Muscle of leg (tissue), 11 donors: ENCODE data around the gene TXNRD2. TPM values are rescaled to one million over a fixed set of nuclear protein-coding genes. Genes with fewer than 3 reads are reported as not detected.

Source experiments
- DNase-seq: peaks from one replicate; pipeline ENCODE4 v3.0.0; 2013
- H3K27ac ChIP-seq: one replicate; pipeline ENCODE4 v1.5.1; 2013; ENCODE audit warnings: mild to moderate bottlenecking, low read length, control low read depth
- H3K27me3 ChIP-seq: one replicate; pipeline ENCODE4 v1.6.1; 2013; ENCODE audit warnings: low read length; ENCODE audit not compliant: control insufficient read depth, insufficient read depth
- H3K36me3 ChIP-seq: one replicate; pipeline ENCODE4 v1.6.1; 2013; ENCODE audit warnings: low read length; ENCODE audit not compliant: control insufficient read depth, insufficient read depth
- H3K4me1 ChIP-seq: one replicate; pipeline ENCODE4 v1.6.1; 2013; ENCODE audit warnings: low read length; ENCODE audit not compliant: control insufficient read depth, insufficient read depth
- H3K4me3 ChIP-seq: one replicate; pipeline ENCODE4 v1.5.1; 2013; ENCODE audit warnings: low read length, control low read depth
- H3K9me3 ChIP-seq: replicated peaks from 2 replicates; pipeline ENCODE4 v1.6.1; 2013; ENCODE audit warnings: low read depth, low read length; ENCODE audit not compliant: control insufficient read depth
- WGBS: methylation state at CpG from one replicate; pipeline ENCODE4 v1.1.5; 2013; ENCODE audit warnings: missing lambda C conversion rate; ENCODE audit not compliant: insufficient coverage; 5-methylcytosine and 5-hydroxymethylcytosine counted together
- polyA plus RNA-seq, 8 donors: library from polyadenylated mRNA; unstranded; fragments of 120-200 nt; gene quantifications; one replicate each; pipeline versions ENCODE4 v1.2.1 to v1.2.3, GENCODE V29; 2013; ENCODE audit warnings: inconsistent platforms in 1 of 8, low replicate concordance in 1 of 8; ENCODE audit not compliant: insufficient read length in 8 of 8, insufficient read depth in 1 of 8
- total RNA-seq: library from RNA; stranded (reverse); fragments of 120-200 nt; gene quantifications from one replicate; pipeline ENCODE4 v1.2.4, GENCODE V29; 2013

Gene TXNRD2
- total and polyA plus RNA-seq, 9 donors = 14.1 to 21.5 (median 17.9) TPM

DNA sequence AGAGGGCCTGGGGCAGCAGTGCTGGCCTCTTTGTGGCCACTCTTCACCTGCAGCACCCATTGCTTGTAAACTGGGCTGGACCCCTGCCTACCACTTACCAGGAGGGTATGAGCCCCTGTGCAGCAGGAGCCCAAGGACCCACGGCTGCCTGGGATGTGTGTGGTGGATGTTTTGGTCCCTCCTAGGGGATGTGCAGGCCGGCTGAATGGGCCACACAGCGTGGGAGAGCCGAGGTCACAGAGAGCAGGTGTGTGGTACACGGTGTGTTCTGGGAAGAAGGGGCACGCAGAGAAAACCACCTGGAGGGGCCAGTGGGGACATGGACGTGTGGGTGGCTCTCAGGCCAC is 67.7 kb downstream of the TXNRD2 start:
- Histone ChIP-seq H3K4me1 (peaks cover 59% of the 10 kb centered on the region), H3K4me3 (no peak overlapping the region), H3K36me3 (peaks cover 5% of the 10 kb centered on the region), H3K9me3 (no peaks in the 10 kb centered on the region), H3K27me3 (no peaks in the 10 kb centered on the region), H3K27ac (peak overlapping the region; percentile 0)
- WGBS = 56% methylated on average over 7 of the region's 7 CpGs
- DNase-seq = no peak

DNA sequence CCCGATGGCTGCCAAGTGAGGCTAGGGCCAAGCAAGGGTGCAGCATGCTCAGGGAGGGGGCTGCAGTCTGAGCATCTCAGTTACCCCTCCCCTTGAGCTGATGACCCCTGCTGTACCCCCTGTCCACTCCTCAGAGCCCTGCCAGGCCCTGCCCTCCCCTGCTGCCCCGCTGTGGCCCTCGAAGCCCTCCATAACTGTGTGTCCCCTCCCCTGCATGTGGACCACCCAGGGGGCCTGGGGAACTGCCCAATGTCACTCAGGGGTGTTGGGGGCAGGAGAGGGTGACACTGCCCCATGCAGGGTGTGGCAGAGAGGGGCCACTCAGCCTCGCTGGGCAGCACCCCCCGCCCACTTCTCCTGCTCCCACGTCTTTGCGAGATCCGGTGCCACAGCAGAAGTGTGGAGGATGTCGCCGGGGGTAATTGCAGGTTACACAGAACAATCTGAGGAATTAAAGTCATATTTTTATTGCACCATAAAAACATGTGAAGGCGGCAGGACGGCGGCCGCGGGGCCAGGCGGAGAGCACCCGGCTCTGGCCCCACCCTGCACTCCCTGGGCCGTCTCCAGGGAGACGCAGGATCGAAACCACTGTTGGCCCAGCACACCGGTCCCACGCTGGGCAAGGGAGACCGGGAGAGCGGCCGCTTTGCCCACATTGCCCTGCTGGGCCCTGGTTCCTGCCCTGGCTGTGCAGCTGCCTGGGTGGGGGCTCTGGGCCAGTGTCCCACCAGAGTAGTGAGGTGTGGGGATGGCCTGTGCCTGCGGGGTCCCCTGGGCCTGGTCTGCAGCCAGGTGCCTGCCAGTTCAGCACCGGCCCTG is 68.3 kb downstream of the TXNRD2 start:
- Histone ChIP-seq H3K9me3 (no peaks in the 10 kb centered on the region), H3K4me1 (peaks cover 54% of the 10 kb centered on the region), H3K36me3 (peaks cover 5% of the 10 kb centered on the region), H3K27ac (no peak overlapping the region), H3K27me3 (no peaks in the 10 kb centered on the region), H3K4me3 (no peak overlapping the region)
- WGBS = 68% methylated on average over 21 of the region's 27 CpGs
- DNase-seq = peak; percentile 2

DNA sequence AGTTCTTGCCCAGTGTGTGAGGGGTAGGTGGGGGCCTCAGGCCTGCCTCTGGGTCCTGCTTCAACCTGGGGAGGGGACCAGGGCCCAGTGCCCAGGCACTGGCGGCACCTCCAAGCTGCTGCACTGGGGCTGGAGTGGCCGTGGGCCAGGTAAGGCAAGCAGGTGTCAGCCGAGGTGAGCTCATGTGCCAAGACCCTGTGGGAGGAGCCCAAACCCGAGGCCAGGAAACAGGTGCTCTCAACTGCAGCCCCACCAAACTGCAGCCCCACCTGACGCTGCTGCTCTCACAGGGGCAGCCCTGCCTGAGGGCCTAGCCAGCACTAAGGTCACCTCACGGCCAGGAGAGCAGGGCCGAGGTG is 68.9 kb downstream of the TXNRD2 start:
- no peak overlapping the region for H3K27ac ChIP-seq
- H3K4me1 ChIP-seq = peaks cover 48% of the 10 kb centered on the region
- DNase-seq = peak; percentile 5
- H3K27me3 ChIP-seq = no peaks in the 10 kb centered on the region
- no peak overlapping the region for H3K4me3 ChIP-seq
- 72% methylated on average over 7 of the region's 7 CpGs for WGBS
- peaks cover 5% of the 10 kb centered on the region for H3K36me3 ChIP-seq
- H3K9me3 ChIP-seq = no peaks in the 10 kb centered on the region

DNA sequence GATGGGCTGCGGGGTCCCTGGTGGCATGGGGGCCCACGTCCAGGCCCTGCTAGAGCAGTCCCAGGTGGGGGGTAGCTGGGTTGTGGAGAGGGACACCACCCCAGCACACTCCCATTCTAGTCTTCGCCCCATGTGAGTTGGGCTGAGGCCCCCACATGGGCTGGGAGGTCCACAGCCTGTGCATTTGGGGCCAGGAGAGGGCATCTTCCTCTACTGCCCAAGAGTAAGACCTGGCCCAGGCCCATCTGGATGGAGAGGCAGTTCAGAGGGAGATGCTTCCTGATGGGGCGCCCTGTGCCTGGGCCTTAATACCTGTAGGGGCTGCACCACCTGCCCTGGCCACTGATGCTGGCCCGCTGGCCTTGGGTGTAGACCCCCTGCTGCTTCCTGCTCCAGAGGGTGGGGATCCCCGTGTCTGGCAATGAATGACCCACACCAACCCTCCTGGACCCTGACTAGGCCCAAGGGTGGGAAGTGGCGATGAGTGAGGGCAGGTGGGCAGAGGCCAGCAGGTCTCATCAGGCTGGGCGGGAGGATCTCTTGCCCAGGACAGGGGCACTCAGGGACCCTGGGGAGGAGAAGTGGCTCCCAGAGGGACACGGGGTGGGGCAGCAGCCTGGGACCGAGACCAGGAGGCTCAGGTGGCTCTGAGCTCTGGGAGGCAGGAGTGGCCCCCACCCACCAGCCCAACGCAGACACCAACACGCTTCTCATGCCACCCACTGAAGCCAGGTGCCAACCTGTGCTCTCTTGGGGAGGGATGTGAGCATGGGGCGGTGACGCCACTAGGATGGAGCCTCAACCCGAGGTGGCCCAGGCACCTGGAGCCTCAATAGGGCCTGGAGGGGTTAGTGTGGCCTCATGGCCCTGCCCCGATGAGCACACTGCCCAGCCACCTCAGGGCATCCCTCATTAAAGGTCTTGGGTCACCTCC is 69.5 kb downstream of the TXNRD2 start:
- peak; percentile 3 for DNase-seq
- 94% methylated on average over 9 of the region's 16 CpGs for WGBS
- Histone ChIP-seq H3K36me3 (peaks cover 5% of the 10 kb centered on the region), H3K4me1 (peaks cover 42% of the 10 kb centered on the region), H3K27me3 (no peaks in the 10 kb centered on the region), H3K4me3 (no peak overlapping the region), H3K27ac (no peak overlapping the region), H3K9me3 (no peaks in the 10 kb centered on the region)

DNA sequence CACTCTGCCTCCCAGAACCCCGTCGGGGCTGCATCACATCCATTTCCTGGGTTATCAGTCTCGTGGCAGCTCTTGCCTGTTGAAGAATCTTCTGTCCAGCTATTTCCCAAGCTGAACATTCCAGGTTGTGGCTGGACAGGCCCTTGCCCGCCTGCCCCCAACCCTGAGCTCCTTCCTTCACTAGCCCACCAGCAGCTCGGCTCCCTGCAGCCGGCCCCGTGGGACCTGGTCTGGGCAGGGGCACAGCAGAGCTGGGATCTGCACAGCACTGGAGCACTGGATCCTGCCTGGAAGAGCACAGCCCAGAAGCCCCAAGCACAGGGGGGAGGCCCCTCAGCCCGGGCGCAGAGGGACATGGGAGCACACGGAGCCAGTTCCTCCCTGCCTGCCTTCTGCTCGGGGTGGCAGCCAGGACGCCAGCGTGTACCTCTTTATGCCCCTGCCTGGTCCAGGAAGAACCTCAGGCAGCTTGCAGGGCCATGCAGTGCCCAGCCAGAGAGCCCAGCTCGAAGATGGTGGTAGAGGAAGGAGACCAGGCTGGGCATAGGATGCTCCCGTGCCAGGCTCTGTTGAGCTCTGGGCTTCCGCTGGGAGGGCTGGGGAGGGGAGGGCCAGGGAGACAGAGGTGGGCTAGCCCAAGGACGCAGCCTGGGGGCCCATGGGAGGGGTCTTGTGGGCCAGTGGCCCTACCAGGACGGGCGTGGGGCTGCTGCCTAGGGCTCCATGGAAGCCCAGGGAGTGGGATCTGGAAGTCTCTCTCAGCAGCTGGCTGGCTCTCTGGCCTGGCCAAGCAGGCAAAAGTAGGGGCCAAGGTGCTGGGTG is 70.4 kb downstream of the TXNRD2 start:
- H3K9me3 ChIP-seq = no peaks in the 10 kb centered on the region
- H3K4me3 ChIP-seq = no peak overlapping the region
- no peak overlapping the region for H3K27ac ChIP-seq
- no peaks in the 10 kb centered on the region for H3K36me3 ChIP-seq
- WGBS = 75% methylated on average over 17 of the region's 19 CpGs
- H3K4me1 ChIP-seq = peaks cover 40% of the 10 kb centered on the region
- DNase-seq = no peak
- H3K27me3 ChIP-seq = no peaks in the 10 kb centered on the region

DNA sequence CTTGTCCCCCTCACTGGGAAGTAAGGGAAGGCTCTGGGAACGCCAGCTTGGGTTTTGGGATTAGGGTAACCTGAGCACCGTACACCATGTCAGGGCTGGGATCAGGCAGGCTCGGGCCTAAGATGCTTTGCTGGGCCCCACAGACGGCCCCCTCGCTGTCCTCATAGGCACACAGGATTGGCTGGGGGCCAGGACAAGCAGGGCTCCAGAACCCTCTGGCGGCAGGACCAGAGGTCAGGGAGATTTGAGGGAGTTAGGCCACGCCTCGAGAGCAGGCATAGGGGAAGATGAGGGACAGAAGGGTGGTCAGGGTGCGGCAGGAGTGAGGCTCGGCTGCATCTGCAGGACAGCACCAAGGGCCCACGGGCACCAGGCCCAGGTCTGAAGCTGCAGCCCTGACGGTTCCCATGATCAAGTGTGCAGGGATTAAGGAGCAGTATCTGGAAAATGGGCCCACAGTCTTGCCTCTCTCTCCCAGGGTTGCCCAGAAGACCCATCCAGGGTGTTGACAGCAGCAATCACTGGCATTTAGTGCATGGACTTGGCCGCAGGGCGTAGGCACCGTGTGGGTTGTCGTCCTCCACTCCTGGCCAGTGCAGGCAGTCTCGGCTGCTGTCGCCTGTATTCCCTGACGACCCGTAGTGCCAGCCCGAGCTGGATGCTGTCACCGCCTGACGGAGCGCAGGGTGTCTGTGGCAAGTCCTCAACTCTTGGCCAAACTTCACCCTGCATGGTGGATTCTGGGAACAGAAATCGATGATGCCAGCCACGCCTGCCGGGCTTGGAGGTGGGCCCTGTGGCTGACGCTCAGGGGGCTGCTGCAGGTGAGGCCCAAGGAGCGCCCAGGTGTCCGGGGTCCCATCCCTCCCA is 71.2 kb downstream of the TXNRD2 start:
- Histone ChIP-seq H3K4me1 (peaks cover 31% of the 10 kb centered on the region), H3K27me3 (no peaks in the 10 kb centered on the region), H3K27ac (no peak overlapping the region), H3K36me3 (no peaks in the 10 kb centered on the region), H3K9me3 (no peaks in the 10 kb centered on the region), H3K4me3 (no peak overlapping the region)
- 76% methylated on average over 30 of the region's 30 CpGs for WGBS
- peak; percentile 5 for DNase-seq

DNA sequence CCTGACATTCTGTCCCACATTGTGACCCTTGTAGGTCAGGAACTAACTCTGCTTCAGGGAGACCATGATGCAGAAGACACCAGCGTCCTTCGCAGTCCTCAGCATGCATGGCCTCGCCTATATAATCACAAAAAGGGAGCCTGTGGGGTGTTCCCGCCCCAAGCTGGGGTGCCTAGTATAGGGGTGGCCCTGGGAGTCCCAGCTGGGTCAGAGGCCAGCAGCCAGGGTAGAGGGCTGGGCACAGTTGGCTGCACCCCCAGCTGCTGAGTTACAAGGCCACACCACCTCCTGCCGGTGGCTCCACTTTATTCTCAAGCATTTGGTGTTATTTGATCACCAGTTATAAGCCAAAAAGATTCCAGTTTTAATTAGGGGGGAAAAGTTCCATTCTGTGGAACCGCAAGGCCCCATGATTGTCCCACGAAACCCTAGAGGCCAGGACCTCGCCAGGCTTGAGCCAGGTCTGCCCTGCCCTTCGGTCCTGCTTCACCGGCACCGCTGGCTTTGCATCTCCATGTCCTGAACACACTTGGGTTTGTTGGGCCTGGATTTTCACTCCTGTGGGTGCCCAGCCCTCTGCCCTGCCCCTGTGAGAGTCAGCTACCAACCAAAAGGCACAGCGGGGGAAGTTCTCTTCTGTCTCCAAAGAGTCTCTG is 72.0 kb downstream of the TXNRD2 start:
- Histone ChIP-seq H3K4me3 (no peak overlapping the region), H3K27me3 (no peaks in the 10 kb centered on the region), H3K4me1 (peaks cover 24% of the 10 kb centered on the region), H3K36me3 (no peaks in the 10 kb centered on the region), H3K9me3 (no peaks in the 10 kb centered on the region), H3K27ac (no peak overlapping the region)
- DNase-seq = no peak
- WGBS = 90% methylated on average over 10 of the region's 12 CpGs

DNA sequence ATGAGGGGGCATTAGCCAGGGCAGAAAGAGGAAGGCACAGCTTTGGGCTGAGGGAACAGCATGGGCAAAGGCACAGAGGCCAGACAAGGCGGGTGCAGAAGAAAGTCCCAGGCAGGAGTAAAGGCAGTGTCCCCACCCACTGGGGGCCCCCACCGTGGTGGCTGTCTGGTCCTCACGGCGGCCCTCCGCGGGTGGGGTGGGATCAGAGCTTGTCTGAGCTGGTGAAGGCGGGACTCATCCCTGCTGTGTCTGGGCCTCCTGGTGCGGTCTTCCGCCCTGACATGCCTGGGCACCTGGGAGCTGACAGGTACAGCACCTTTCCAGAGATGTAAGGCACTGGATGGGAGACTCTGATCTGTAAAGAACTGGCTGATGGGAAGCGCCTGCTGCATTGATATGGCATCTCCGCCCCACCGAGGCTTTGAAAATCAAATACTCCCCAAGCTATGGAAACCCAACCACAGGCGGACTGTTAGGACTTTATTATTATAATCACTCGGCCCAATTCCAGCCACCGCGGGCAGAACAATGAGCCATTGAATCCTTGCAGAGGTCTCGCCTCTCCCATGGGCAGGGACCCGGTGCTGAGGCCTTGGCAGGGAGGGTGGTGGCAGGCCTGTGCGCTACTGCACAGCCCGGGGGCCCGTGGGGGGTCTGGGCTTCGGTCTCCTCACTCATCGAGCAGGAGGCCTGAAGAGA is 72.7 kb downstream of the TXNRD2 start:
- peak; percentile 6 for DNase-seq
- 85% methylated on average over 13 of the region's 23 CpGs for WGBS

More for the DNA sequence above, 72.7 kb downstream of the TXNRD2 start:
- Histone ChIP-seq H3K4me1 (peaks cover 17% of the 10 kb centered on the region), H3K4me3 (no peak overlapping the region), H3K27me3 (no peaks in the 10 kb centered on the region), H3K9me3 (no peaks in the 10 kb centered on the region), H3K27ac (no peak overlapping the region), H3K36me3 (no peaks in the 10 kb centered on the region)
